HL-60 (cell line): ENCODE measurements around the gene MACROD1.

ENCODE experiments used
- DNase-seq, 2 experiments: peaks; one replicate each; pipeline ENCODE4 v3.0.0-alpha.2; 2010 to 2020; ENCODE audit warnings: low read depth in 1 of 2, low spot score in 1 of 2
- H3K27ac ChIP-seq: fragments of 250-450 bp; sonication (Bioruptor Pico); replicated peaks from 2 replicates; pipeline ENCODE4 v1.5.1; 2020; ENCODE audit warnings: mild to moderate bottlenecking, moderate library complexity
- H3K27me3 ChIP-seq: fragments of 250-450 bp; sonication (Bioruptor Pico); 2 replicates; pipeline ENCODE4 v1.5.1; 2021; ENCODE audit warnings: mild to moderate bottlenecking, moderate library complexity; ENCODE audit not compliant: insufficient read depth, poor library complexity, severe bottlenecking
- H3K4me3 ChIP-seq: replicated peaks from 2 replicates; pipeline ENCODE4 v1.5.1; 2011; ENCODE audit warnings: mild to moderate bottlenecking, control low read depth, low read length; ENCODE audit not compliant: insufficient read depth
- GABPA ChIP-seq: IDR thresholded peaks from 2 replicates; pipeline ENCODE4 v1.6.1; 2012; ENCODE audit warnings: low read depth
- POLR2AphosphoS5 ChIP-seq: IDR thresholded peaks from 2 replicates; pipeline ENCODE4 v1.6.1; 2012; ENCODE audit warnings: low read depth
- REST ChIP-seq: IDR thresholded peaks from 2 replicates; pipeline ENCODE4 v1.6.1; 2012; ENCODE audit warnings: low read depth; ENCODE audit not compliant: insufficient replicate concordance
- SPI1 ChIP-seq: IDR thresholded peaks from 2 replicates; pipeline ENCODE4 v1.6.1; 2012; ENCODE audit warnings: low read depth, mild to moderate bottlenecking, borderline replicate concordance
- TF ChIP-seq, protein P1 (sequence below): IDR thresholded peaks from one replicate; pipeline ENCODE4 v1.5.1; 2011; ENCODE audit warnings: low read length, control low read depth, inconsistent platforms; ENCODE audit not compliant: insufficient read depth

MACROD1 gene

GRCh38 chr11:64209563-64209843 is 43.6 kb upstream of the MACROD1 start:
- Histone ChIP-seq H3K4me3 (no peak overlapping the region), H3K27me3 (no peaks in the 10 kb centered on the region), H3K27ac (no peak overlapping the region)
- DNase-seq, result no peak
- TF ChIP-seq, protein P1, sequence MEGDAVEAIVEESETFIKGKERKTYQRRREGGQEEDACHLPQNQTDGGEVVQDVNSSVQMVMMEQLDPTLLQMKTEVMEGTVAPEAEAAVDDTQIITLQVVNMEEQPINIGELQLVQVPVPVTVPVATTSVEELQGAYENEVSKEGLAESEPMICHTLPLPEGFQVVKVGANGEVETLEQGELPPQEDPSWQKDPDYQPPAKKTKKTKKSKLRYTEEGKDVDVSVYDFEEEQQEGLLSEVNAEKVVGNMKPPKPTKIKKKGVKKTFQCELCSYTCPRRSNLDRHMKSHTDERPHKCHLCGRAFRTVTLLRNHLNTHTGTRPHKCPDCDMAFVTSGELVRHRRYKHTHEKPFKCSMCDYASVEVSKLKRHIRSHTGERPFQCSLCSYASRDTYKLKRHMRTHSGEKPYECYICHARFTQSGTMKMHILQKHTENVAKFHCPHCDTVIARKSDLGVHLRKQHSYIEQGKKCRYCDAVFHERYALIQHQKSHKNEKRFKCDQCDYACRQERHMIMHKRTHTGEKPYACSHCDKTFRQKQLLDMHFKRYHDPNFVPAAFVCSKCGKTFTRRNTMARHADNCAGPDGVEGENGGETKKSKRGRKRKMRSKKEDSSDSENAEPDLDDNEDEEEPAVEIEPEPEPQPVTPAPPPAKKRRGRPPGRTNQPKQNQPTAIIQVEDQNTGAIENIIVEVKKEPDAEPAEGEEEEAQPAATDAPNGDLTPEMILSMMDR, result no peak
- TF ChIP-seq REST, result no peak
- TF ChIP-seq SPI1, result no peak
- no peak for TF ChIP-seq POLR2AphosphoS5
- no peak for TF ChIP-seq GABPA

- Histone ChIP-seq H3K27ac (peak overlapping the region; percentile 89), H3K4me3 (no peak overlapping the region), H3K27me3 (no peaks in the 10 kb centered on the region)
- TF ChIP-seq SPI1 (no peak), GABPA (no peak), POLR2AphosphoS5 (no peak), REST (no peak)
- TF ChIP-seq, protein P1, result no peak
- DNase-seq, result no peak
These were observed 43.1 kb upstream of the MACROD1 start for GRCh38 chr11:64208796-64209562.

DNA sequence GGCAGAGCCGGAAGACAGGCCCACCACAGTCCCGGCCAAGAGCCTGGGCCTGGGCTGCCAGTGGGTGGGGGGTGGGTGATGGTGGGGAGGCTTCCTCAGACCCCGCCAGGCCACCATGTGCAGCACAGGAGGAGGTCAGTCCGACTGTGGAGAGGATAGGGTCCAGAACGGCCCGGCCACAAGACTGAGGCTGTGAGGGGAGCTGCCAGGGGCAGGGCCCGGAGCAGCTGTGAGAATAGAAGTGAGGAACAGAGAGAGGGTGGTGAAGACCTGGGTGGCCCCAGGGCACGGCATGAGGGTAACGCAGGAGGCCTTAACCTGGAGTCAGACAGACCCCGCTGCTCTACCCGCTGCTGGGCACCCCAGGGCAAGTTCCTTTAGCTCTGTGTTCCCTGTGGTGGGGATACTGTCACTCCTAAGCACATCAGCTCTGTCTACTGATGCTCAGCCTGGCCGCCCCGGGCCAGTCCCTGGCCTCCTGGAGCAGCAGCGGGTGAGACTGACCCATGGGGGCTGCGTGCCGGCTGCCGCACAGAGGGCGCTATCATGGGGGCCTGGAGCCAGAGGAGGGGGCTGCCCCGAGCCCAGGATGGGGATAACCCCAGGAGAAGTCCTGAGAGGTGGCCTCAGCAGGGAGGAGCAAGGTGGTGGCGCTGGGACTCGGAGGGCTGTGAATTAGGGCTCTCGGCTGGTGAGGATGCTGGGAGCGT is 42.3 kb upstream of the MACROD1 start:
- Histone ChIP-seq H3K27me3 (no peaks in the 10 kb centered on the region), H3K4me3 (peak overlapping the region; percentile 87), H3K27ac (peak overlapping the region; percentile 89)
- TF ChIP-seq GABPA (no peak), SPI1 (no peak), POLR2AphosphoS5 (no peak; the same call in 1 of the 2 replicates), REST (no peak)
- TF ChIP-seq, protein P1, result no peak
- DNase-seq, result no peak
